ENCODE data around the gene ANKRD28. TPM values are rescaled to one million over a fixed set of nuclear protein-coding genes. Genes with fewer than 3 reads are reported as not detected.
A peak's percentile ranks its signal among the peaks of the same experiment; 100 is the strongest.

ANKRD28 gene
- total and polyA plus RNA-seq, 9 of the 15 experiments (the other 6 are each of a cell fraction or from before 2014, with no cell fraction given) = 11.7 to 66.0 (median 36.7) TPM

DNA sequence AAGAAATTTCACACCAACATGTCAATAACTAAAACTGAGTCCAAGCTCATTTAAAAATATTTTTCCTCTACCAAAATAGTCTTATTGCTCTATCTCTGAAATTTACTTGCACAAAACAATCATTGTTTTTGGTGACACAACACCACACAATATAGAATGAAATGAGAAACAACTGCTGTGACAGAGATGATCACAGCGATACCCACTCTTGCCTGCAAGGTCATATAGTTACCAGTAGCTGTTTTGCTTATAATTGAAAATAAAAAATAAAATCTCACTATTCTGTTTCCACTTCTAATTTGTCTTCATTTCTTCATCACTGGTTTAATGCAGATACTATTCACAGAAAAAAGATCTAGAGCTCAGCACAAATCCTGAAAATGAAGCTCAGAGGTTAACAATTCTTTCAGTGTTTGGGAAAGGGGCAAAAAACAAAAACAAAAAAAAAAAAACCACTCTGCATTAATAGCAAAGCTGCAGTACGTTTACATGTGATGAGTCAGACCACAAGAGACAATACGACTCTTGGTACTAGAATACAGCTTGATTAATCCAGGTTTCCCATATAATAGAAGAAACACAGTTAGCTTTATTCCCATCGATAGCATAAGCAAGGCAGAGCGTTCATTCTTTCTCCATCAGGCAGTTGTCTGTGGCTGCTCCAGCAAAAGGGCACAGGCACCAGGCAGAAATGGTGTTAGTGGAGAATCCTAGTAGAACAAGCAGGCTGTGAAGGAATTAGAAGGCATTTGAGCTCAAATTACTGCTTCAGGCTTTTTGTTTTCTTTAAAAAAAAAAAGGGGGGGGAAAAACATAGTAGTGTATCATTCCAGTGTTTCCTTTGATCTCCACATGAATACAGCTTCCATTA, 773 bp downstream of the ANKRD28 start (continued):
- TF ChIP-seq OTX1 (CRISPR knock-in tag; IDR thresholded peaks at IDR 0.05) (0 out of 2 replicates have a peak, but pooled peaks have one; percentile 10), PRPF4 (IDR thresholded peaks at IDR 0.05; ENCODE audit: insufficient read depth, low read depth, low read length, poor library complexity, severe bottlenecking) (no peak), SETDB1 (IDR thresholded peaks at IDR 0.05; ENCODE audit: low read length) (no peak), RHOXF2B (CRISPR knock-in tag; conservative IDR thresholded peaks at IDR 0.05) (no peak), ZNF121 (CRISPR knock-in tag; conservative IDR thresholded peaks at IDR 0.05) (no peak), ZNF707 (CRISPR knock-in tag; conservative IDR thresholded peaks at IDR 0.05) (no peak), ZNF695 (CRISPR knock-in tag; IDR thresholded peaks at IDR 0.05) (no peak), SMARCE1 (IDR thresholded peaks at IDR 0.05) (peak; percentile 45; the same call in 1 of the 2 replicates), CEBPG (CRISPR knock-in tag; IDR thresholded peaks at IDR 0.05) (no peak), CEBPG (tag; conservative IDR thresholded peaks at IDR 0.05 in 1 of 2, IDR thresholded peaks at IDR 0.05 in 1 of 2) (0 out of 4 replicates have a peak, but pooled peaks of 1 of the 2 experiments have one; percentile 5), CTBP1 (IDR thresholded peaks at IDR 0.05; ENCODE audit: borderline replicate concordance) (no peak), CCNT2 (IDR thresholded peaks at IDR 0.05; ENCODE audit: borderline replicate concordance, extremely low read depth, insufficient read length, low read depth, low read length) (no peak), BCOR (IDR thresholded peaks at IDR 0.05) (no peak), ZNF584 (CRISPR knock-in tag; IDR thresholded peaks at IDR 0.05; ENCODE audit: low read depth) (no peak), ZBTB1 (CRISPR knock-in tag; IDR thresholded peaks at IDR 0.05; ENCODE audit: borderline replicate concordance, low read depth) (no peak), ZNF232 (CRISPR knock-in tag; IDR thresholded peaks at IDR 0.05) (no peak)
- TF ChIP-seq, protein P1, sequence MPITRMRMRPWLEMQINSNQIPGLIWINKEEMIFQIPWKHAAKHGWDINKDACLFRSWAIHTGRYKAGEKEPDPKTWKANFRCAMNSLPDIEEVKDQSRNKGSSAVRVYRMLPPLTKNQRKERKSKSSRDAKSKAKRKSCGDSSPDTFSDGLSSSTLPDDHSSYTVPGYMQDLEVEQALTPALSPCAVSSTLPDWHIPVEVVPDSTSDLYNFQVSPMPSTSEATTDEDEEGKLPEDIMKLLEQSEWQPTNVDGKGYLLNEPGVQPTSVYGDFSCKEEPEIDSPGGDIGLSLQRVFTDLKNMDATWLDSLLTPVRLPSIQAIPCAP (CRISPR knock-in tag; IDR thresholded peaks at IDR 0.05; ENCODE audit: borderline replicate concordance) = no peak
- TF ChIP-seq, protein P2, sequence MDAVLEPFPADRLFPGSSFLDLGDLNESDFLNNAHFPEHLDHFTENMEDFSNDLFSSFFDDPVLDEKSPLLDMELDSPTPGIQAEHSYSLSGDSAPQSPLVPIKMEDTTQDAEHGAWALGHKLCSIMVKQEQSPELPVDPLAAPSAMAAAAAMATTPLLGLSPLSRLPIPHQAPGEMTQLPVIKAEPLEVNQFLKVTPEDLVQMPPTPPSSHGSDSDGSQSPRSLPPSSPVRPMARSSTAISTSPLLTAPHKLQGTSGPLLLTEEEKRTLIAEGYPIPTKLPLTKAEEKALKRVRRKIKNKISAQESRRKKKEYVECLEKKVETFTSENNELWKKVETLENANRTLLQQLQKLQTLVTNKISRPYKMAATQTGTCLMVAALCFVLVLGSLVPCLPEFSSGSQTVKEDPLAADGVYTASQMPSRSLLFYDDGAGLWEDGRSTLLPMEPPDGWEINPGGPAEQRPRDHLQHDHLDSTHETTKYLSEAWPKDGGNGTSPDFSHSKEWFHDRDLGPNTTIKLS (IDR thresholded peaks at IDR 0.05; ENCODE audit: borderline replicate concordance, low read depth) = no peak
- TF ChIP-seq, protein P3, sequence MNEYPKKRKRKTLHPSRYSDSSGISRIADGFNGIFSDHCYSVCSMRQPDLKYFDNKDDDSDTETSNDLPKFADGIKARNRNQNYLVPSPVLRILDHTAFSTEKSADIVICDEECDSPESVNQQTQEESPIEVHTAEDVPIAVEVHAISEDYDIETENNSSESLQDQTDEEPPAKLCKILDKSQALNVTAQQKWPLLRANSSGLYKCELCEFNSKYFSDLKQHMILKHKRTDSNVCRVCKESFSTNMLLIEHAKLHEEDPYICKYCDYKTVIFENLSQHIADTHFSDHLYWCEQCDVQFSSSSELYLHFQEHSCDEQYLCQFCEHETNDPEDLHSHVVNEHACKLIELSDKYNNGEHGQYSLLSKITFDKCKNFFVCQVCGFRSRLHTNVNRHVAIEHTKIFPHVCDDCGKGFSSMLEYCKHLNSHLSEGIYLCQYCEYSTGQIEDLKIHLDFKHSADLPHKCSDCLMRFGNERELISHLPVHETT (CRISPR knock-in tag; conservative IDR thresholded peaks at IDR 0.05 in 1 of 2, IDR thresholded peaks at IDR 0.05 in 1 of 2) = 0 out of 4 replicates have a peak, but pooled peaks of 1 of the 2 experiments have one; percentile 7
- TF ChIP-seq, protein P4, sequence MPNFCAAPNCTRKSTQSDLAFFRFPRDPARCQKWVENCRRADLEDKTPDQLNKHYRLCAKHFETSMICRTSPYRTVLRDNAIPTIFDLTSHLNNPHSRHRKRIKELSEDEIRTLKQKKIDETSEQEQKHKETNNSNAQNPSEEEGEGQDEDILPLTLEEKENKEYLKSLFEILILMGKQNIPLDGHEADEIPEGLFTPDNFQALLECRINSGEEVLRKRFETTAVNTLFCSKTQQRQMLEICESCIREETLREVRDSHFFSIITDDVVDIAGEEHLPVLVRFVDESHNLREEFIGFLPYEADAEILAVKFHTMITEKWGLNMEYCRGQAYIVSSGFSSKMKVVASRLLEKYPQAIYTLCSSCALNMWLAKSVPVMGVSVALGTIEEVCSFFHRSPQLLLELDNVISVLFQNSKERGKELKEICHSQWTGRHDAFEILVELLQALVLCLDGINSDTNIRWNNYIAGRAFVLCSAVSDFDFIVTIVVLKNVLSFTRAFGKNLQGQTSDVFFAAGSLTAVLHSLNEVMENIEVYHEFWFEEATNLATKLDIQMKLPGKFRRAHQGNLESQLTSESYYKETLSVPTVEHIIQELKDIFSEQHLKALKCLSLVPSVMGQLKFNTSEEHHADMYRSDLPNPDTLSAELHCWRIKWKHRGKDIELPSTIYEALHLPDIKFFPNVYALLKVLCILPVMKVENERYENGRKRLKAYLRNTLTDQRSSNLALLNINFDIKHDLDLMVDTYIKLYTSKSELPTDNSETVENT (CRISPR knock-in tag; IDR thresholded peaks at IDR 0.05) = no peak

Data from K562 (cell line).